Uterus (tissue), 4 donors: ENCODE measurements around the gene GSTT2. TPM values are rescaled to one million over a fixed set of nuclear protein-coding genes. Genes with fewer than 3 reads are reported as not detected.

Experiments
- DNase-seq, 2 donors: peaks; one replicate each; pipeline ENCODE4 v3.0.0-alpha.2; 2019 to 2020
- H3K27ac ChIP-seq, 2 donors: fragments of 200-600 bp; sonication (generic); 1 replicate in 1 of 2; 2 replicates in 1 of 2; pipeline ENCODE4 v1.5.1; 2016 to 2018
- H3K27me3 ChIP-seq, 2 donors: fragments of 200-600 bp; sonication (generic); one replicate each; pipeline ENCODE4 v1.5.1; 2018 to 2019; ENCODE audit warnings: control low read depth in 1 of 2
- H3K36me3 ChIP-seq, 2 donors: fragments of 200-600 bp; sonication (generic); one replicate each; pipeline ENCODE4 v1.5.1; 2019; ENCODE audit warnings: control low read depth in 1 of 2
- H3K4me1 ChIP-seq, 2 donors: fragments of 200-600 bp; sonication (generic); one replicate each; pipeline ENCODE4 v1.5.1; 2018 to 2019; ENCODE audit warnings: control low read depth in 1 of 2
- H3K4me3 ChIP-seq, 2 donors: fragments of 200-600 bp; sonication (generic); 1 replicate in 1 of 2; 2 replicates in 1 of 2; pipeline ENCODE4 v1.5.1; 2018 to 2019; ENCODE audit warnings: mild to moderate bottlenecking in 1 of 2
- H3K9me3 ChIP-seq, 2 donors: fragments of 200-600 bp; sonication (generic); one replicate each; pipeline ENCODE4 v1.5.1; 2019; ENCODE audit warnings: control low read depth in 1 of 2
- POLR2A ChIP-seq, 2 donors: fragments of 450-650 bp; IDR thresholded peaks; one replicate each; pipeline ENCODE4 v1.6.1; 2016; ENCODE audit warnings: antibody characterized with exemption in 2 of 2, mild to moderate bottlenecking in 1 of 2, moderate library complexity in 1 of 2
- intact Hi-C: fragments of 100-400 bp; cut with DNase I; formaldehyde crosslinking; loops from one replicate; pipeline ENCODE4 v1.15.1; 2023; ENCODE audit warnings: low total_unique reads
- total RNA-seq, 4 donors: library from RNA; depleted of rRNA in 3 of 4; stranded (reverse); fragments of >200 nt in 3 of 4; gene quantifications; one replicate each; pipeline versions ENCODE4 v1.1.0 to v1.2.4, GENCODE V29; 2014 to 2023
- TF ChIP-seq, protein P1 (sequence below), 4 experiments: fragments of 200-600 bp in 2 of 4; fragments of 450-650 bp in 2 of 4; sonication (generic) in 2 of 4; IDR thresholded peaks; one replicate each; pipeline ENCODE4 v1.5.1; 2016 to 2019; ENCODE audit warnings: antibody characterized with exemption in 4 of 4, mild to moderate bottlenecking in 2 of 4, moderate library complexity in 1 of 4
- donor health status: DM: yes; HTN: yes; CAD: no.

Gene GSTT2
- total RNA-seq, 4 donors from 2014 or later, result not detected

DNA sequence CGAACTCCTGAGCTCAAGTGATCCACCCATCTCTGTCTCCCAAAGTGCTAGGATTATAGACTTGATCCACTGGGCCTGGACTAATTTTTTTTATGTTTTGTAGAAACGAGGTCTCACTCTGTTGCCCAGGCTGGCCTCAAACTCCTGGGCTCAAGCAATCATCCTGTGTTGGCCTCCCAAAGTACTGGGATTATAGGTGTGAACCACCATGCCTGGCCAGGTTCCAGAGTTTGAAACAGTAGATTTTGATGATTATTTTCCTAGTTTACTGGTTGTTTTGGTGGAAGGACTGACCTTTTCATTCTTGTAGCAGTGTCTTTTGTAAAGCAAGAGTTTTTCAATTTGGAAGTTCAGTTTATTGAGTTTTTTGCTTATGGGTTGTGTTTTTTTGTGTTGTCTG, 46.1 kb downstream of the GSTT2 start:
- Histone ChIP-seq H3K36me3 (no peaks in the 10 kb centered on the region), H3K4me3 (no peak overlapping the region), H3K27ac (no peak overlapping the region), H3K9me3 (no peaks in the 10 kb centered on the region), H3K4me1 (no peaks in the 10 kb centered on the region), H3K27me3 (no peaks in the 10 kb centered on the region)
- intact Hi-C loops, result no loop called here
- no peak for DNase-seq
- TF ChIP-seq, protein P1, sequence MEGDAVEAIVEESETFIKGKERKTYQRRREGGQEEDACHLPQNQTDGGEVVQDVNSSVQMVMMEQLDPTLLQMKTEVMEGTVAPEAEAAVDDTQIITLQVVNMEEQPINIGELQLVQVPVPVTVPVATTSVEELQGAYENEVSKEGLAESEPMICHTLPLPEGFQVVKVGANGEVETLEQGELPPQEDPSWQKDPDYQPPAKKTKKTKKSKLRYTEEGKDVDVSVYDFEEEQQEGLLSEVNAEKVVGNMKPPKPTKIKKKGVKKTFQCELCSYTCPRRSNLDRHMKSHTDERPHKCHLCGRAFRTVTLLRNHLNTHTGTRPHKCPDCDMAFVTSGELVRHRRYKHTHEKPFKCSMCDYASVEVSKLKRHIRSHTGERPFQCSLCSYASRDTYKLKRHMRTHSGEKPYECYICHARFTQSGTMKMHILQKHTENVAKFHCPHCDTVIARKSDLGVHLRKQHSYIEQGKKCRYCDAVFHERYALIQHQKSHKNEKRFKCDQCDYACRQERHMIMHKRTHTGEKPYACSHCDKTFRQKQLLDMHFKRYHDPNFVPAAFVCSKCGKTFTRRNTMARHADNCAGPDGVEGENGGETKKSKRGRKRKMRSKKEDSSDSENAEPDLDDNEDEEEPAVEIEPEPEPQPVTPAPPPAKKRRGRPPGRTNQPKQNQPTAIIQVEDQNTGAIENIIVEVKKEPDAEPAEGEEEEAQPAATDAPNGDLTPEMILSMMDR (IDR thresholded peaks at IDR 0.05), result no peak
- no peak for TF ChIP-seq POLR2A (IDR thresholded peaks at IDR 0.05)

DNA sequence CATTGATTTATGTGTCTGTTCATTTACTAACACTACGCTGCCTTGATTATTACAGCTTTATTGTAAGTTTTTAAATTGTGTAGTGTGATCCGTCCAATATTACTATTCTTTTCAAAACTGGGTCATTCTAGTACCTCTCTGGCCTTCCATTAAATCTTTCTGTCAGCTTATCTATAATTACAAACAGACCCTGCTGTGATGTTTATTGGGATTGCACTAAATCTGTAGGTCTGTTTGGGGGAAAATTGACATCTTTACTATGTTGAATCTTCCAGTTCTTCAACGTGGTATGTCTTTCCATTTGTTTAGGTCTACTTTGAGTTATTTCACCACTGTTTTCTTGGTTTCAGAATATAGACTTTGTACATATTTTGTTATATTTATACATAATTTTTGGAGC, 46.8 kb downstream of the GSTT2 start:
- TF ChIP-seq, protein P1 (IDR thresholded peaks at IDR 0.05), result no peak
- TF ChIP-seq POLR2A (IDR thresholded peaks at IDR 0.05), result no peak
- DNase-seq, result no peak
- Histone ChIP-seq H3K27me3 (no peaks in the 10 kb centered on the region), H3K4me1 (no peaks in the 10 kb centered on the region), H3K9me3 (no peaks in the 10 kb centered on the region), H3K27ac (no peak overlapping the region), H3K4me3 (no peak overlapping the region), H3K36me3 (no peaks in the 10 kb centered on the region)
- intact Hi-C loops, result no loop called here

DNA sequence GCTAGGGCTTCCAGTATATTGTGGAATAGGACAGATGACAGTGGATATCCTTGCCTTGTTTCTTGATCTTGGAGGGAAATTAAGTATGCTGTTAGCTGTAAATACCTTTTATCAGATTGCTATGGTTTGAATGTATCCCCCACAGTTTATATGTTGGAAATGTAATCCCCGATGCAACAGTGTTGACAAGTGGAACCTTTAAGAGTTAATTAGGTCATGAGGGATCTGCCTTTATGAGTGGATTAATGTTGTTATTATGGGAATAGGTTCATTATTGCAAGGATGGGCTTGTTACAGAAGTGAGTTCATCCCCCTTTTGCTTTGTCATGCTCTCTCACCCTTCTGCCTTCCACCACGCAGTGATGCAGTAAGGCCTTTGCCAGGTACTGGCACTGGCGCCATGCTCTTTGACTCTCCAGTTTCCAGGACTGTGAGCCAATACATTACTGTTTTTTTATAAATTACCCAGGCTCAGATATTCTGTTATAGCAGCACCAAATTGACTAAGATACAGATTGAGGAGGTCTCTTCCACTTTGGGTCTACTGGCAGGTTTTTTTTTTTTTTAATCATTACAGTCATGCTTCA, 47.5 kb downstream of the GSTT2 start:
- Histone ChIP-seq H3K27ac (no peak overlapping the region), H3K27me3 (no peaks in the 10 kb centered on the region), H3K9me3 (no peaks in the 10 kb centered on the region), H3K4me3 (no peak overlapping the region), H3K36me3 (no peaks in the 10 kb centered on the region), H3K4me1 (no peaks in the 10 kb centered on the region)
- intact Hi-C loops, result no loop called here
- DNase-seq, result no peak
- TF ChIP-seq POLR2A (IDR thresholded peaks at IDR 0.05), result no peak
- TF ChIP-seq, protein P1 (IDR thresholded peaks at IDR 0.05), result no peak

DNA sequence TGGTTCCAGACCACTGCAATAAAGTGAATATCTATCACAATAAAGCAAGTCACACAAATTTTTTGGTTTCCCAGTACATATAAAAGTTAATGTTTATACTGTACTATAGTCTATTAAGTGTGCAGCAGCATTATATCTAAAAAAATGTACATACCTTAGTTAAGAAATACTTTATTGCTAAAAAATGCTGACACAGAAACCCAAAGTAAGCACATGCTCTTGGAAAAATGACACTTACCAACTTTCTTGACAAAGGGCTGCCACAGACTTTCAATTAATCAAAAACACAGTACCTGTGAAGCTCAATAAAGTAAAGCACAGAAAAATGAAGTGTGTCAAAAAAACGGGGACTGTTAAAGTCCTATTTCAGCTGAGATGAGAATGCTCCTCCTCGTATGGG, 48.1 kb downstream of the GSTT2 start:
- no peaks in the 10 kb centered on the region for H3K4me1 ChIP-seq
- intact Hi-C loops, result no loop called here
- H3K27me3 ChIP-seq, result no peaks in the 10 kb centered on the region
- no peaks in the 10 kb centered on the region for H3K9me3 ChIP-seq
- H3K36me3 ChIP-seq, result no peaks in the 10 kb centered on the region
- TF ChIP-seq, protein P1 (IDR thresholded peaks at IDR 0.05), result no peak
- no peak for TF ChIP-seq POLR2A (IDR thresholded peaks at IDR 0.05)
- no peak overlapping the region for H3K27ac ChIP-seq
- no peak overlapping the region for H3K4me3 ChIP-seq
- DNase-seq, result no peak

DNA sequence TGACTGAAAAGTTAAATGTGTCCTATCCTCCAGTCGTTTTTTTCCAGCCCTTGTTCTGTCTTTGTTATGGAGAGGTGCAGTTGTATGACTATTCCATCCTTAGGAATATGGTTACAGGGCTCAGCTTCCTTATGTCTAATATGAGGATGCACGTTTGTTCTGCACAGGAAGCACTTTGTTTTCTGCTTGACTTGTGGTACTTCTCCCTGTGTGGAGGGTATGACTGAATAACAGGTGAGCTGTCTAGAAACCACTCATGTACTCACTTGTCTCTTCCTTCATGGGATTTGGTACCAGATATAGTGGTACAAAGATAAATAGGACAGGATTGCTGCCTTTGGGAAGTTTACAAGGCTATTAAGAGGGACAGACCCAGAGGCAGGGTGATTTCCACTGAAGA, 48.6 kb downstream of the GSTT2 start:
- no peak overlapping the region for H3K27ac ChIP-seq
- TF ChIP-seq POLR2A (IDR thresholded peaks at IDR 0.05), result no peak
- TF ChIP-seq, protein P1 (IDR thresholded peaks at IDR 0.05), result no peak
- H3K4me1 ChIP-seq, result no peaks in the 10 kb centered on the region
- H3K27me3 ChIP-seq, result no peaks in the 10 kb centered on the region
- intact Hi-C loops, result no loop called here
- DNase-seq, result no peak
- no peak overlapping the region for H3K4me3 ChIP-seq
- no peaks in the 10 kb centered on the region for H3K9me3 ChIP-seq
- no peaks in the 10 kb centered on the region for H3K36me3 ChIP-seq
